T-helper 9 cell (primary cell): Measurements from ENCODE around the gene MTMR10.

Source experiments
- DNase-seq: peaks from one replicate; pipeline ENCODE4 v3.0.0-alpha.2; 2020

Gene MTMR10

GRCh38 chr15:31012455-31012854 lies 21.0 kb upstream of the MTMR10 start:
- DNase-seq, result no peak

DNA sequence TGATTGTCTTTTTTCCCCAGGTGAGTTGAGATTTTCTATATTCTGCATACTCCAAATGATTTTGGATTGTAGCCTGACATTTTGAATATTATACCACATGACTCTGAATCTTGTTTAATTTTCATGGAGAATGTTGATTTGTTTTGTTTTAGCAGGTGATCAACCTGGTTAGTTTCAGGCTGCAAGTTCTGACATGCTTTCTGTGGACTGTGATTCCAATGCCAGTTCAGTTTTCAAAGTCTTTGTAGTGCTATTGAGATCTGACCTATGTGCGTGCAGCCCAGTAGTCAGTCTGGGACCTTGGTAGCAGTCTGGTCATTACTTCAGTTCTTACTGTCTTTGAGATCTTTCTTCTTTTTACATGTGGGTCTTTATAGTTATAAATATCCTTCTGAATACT lies 18.6 kb upstream of the MTMR10 start:
- DNase-seq, result no peak

DNA sequence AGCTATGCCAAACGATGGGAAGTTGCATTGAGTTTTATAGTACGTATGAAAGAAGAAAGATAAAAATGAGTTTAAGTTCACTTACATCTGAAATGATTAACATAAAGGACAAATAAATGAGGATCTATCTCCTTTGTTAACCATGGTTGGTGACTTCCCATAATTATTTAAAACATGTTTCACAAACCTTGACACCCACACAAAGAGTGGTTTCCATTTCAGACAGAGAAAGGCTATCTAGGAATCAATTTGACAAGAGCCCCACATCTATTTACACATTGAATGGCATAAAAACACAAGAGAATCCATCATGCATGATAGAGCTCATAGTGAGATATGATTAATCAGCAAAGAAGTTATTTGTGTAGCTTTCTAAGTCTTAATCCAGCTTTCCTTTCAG lies 14.2 kb upstream of the MTMR10 start:
- no peak for DNase-seq

DNA sequence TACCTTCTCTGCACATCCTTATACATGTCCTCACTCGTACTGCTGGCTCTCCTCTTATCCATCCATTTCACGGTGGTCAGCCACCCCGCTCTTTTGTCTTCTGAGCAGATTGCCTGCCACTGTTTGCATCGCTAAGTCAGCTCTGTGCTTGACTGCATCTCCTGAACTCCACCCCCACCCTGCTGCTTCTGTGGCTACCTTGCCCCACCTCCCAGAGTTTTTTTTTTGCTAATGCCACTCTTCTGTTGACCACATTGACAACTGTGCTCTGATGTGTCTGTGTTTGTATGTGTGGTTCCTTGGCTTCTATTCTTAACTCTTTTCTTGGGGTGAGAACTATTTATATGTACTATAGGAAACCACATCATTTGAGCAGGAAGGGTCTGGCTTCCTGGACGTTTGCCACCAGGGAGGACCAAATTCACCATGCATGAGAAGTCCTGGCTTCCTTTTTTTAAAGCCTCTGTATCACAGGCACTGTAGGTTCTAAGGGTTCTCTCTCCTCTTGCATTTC lies 12.8 kb upstream of the MTMR10 start:
- DNase-seq, result no peak

DNA sequence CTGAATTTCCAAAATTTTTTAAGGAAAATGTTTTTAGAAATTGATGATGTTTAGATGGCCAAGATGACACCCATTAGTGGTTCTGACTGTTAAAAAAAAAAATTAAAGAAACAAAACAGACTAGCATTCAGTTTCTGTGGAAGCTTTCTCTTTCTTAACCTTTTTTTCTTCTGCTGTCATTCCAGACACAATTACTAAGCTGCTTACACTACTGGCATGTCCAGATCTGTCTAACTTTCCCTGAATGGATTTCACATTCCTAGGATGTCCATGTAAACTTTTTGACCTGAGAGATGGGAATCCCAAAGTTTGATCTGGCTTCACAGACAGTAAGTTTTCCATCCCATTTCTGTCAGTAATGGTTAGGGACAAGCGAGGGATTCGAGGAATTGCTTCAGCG lies 10.3 kb upstream of the MTMR10 start:
- no peak for DNase-seq

DNA sequence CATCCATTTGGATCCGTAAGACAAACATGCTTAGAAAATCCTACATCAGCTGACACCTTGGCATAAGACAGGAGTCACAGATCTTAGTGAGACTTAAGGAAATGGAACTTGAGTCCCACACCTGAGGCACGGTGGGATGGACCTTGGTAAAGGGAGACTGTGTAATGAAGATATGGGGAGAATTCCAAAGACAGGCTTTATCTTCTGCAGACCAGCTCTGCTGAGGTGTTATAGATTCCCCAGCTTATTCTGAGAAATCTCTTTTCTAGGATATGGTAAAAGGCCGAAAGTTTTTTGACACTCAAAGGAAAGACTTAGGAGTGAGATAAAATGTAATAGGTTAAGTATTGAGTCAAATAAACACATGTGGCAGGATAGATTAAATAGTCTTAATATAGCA lies 8.3 kb upstream of the MTMR10 start:
- DNase-seq, result no peak

DNA sequence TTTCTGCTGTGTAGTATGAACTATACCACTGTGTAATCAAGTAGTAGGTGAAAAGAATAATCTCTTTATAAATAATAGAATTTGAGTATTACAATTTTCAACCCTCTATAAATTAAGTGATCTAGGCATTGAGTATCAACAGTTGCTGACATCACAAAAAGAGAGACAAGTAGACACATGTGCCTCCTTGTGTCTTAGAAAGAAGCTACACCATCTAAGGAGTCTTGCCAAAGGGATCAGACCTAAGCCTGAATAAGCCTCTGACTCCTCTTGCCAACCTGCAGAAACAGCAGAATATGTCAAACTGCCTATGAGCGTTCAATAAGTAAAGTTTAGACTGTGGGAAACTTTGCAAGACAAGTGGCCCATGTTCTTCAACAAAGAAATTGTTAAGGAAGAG lies 5.8 kb upstream of the MTMR10 start:
- no peak for DNase-seq

- DNase-seq, result no peak
Observed at GRCh38 chr15:30992249-30992864, 929 bp upstream of the MTMR10 start.

GRCh38 chr15:30990446-30991254 lies 778 bp downstream of the MTMR10 start:
- DNase-seq, result no peak

DNA sequence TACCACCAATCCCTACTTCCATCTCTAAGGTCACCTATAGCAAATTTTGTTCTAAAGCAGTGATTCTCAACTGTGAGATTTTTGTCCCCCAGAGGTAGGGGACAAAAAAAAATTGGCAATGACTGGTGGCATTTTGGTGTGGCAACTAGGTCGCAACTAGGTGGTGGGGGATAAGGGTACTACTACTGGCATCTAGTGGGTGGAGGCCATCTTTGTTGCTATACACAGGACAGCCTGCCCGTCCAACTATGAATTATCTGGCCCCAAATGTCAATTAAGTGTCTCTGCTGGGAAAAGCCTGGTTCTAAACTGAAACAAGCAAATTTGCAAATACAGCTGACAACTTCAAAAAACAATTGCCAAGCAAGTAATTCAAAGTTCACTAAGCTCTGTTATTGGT lies 1.4 kb downstream of the MTMR10 start:
- no peak for DNase-seq

DNA sequence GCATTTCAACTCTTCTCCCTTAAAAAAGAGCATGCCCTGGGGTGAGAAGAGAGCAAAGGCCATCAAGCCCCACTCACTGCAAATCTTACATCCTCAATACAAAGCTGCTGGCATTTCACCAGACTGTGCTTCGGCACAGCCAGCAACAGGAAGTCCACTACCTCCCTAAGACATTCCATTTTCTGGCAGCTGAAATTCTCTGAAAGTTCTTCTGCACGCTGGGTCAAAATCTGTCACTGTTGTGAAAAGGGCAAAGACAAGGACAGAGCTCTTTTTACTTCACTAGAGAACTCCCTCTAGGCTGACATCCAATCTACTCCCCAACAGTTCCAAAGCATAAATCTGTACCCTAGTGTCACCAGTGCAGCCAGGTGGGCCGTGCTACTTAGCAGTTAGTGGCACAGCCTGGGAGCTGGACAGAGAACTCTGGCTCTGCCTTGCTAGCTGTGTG lies 6.3 kb downstream of the MTMR10 start:
- no peak for DNase-seq

- DNase-seq, result no peak
Observed at GRCh38 chr15:30984542-30984941, 6.9 kb downstream of the MTMR10 start.

GRCh38 chr15:30984118-30984517 lies 7.3 kb downstream of the MTMR10 start:
- no peak for DNase-seq

- DNase-seq, result no peak
Observed at GRCh38 chr15:30979457-30979856, 12.0 kb downstream of the MTMR10 start.

- no peak for DNase-seq
Observed at GRCh38 chr15:30978328-30978727, 13.1 kb downstream of the MTMR10 start.

DNA sequence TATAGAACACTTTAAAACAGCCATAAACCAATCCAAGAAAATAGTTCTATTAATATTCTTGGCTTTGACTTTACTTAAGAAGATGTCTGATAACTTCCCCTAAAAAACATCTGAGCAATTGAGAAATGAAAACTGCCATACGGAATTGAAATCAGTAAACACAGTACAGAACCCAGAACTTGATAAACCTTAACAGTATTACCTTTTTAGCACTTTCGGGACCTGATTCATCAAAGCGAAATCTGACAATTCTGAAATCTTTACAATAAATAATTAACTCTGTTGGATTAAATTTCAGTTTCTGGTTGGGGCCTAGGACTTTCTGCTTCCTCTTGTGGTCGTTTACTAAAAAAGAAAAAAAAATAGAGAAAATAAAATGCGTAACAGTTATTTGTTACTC lies 17.3 kb downstream of the MTMR10 start:
- no peak for DNase-seq

- no peak for DNase-seq
Observed at GRCh38 chr15:30973379-30973778, 18.0 kb downstream of the MTMR10 start.

DNA sequence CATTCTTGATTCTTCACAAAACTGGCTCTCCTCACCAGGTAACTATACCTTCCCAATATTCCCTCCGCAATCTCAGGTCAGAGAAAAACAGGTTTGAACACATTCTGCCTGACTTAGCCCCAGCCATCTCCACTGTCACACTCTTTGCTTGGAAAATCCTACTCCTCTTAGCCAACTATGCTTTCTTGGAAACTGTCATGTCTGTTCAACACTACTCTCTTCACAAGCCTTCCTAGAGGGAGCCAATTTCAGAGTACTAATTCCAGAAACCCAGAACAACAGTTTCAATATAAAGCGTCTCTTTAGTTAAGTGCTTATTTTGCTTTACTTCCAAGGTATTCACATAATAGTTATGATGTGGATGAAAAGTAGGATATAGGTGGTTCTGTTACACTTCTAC lies 21.7 kb downstream of the MTMR10 start:
- DNase-seq, result no peak

GRCh38 chr15:30963681-30964080 lies 27.7 kb downstream of the MTMR10 start:
- DNase-seq, result no peak

DNA sequence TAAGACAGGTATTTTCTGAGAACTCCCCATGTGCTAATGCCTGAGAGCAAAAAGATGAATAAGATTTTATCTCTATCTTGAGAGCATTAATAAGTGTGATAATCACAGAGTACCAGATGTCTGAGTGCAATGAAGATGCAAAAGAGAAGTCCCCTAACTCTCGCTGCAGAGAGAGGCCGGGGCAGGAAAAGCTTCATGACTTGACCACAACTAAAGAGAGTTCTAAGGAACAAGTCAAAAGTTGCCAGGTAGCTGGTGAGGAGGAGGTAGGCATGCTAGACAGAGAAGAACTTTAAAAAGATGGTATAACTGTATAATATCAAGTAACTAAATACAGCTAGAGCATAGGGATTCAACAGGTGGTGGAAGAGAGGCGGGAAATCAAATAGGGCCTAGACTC lies 28.8 kb downstream of the MTMR10 start:
- no peak for DNase-seq

- DNase-seq, result no peak
Observed at GRCh38 chr15:30962079-30962478, 29.3 kb downstream of the MTMR10 start.

DNA sequence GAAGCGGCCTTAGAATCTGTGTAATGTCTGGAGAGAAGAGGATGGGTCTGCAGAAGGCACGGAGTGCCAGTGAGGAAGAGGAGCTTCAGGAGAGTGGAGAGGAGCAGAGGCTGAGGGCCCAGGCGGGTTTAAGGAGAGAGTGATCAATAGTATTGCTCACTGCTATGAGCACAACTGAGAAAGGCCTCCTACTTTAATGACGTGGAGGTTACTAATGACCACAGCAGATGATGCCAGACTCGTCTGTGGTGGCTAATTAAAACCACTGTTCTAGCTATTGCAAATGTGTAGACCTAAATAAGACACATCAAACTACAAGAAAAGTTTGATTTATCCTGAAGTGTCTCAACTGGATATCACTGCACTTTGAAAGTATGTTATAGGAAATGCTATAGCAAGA lies 33.2 kb downstream of the MTMR10 start:
- no peak for DNase-seq

- no peak for DNase-seq
Observed at GRCh38 chr15:30956216-30957124, 35.0 kb downstream of the MTMR10 start.
